GM12878 (cell line): ENCODE data around the gene AMOTL1. TPM values are rescaled to one million over a fixed set of nuclear protein-coding genes. Genes with fewer than 3 reads are reported as not detected.

ENCODE experiments used
- ATAC-seq: fragments of 200-7000 bp; cut with Tn5 transposase; 3 replicates; pipeline ENCODE4 v1.9.1; 2020; ENCODE audit warnings: mild to moderate bottlenecking, moderate library complexity
- BruUV-seq: library from RNA; stranded (reverse); fragments of 400-500 nt; replicated peaks from 2 replicates; lab custom pipeline; 2021; lab: Mats Ljungman, UMichigan
- CTCF ChIA-PET: fragments of 300-600 bp; sonication (Branson Sonifier 250); formaldehyde crosslinking; extraction: SDS; loops from one replicate; lab custom pipeline; 2021; ENCODE audit warnings: inconsistent platforms; lab: Yijun Ruan, JAX
- POLR2A ChIA-PET: fragments of 350-600 bp; formaldehyde crosslinking; extraction: SDS; loops from one replicate; lab custom pipeline; 2021; ENCODE audit warnings: inconsistent platforms; lab: Charles Lee
- RAD21 ChIA-PET: fragments of 300-600 bp; sonication (Branson Sonifier 250); formaldehyde crosslinking; loops from one replicate; lab custom pipeline; 2023; ENCODE audit warnings: antibody characterized with exemption; ENCODE audit not compliant: unreplicated experiment; lab: Charles Lee
- SMC1A ChIA-PET: fragments of 300-600 bp; sonication (Branson Sonifier 250); formaldehyde crosslinking; loops from one replicate; lab custom pipeline; 2023; ENCODE audit not compliant: unreplicated experiment, uncharacterized antibody; lab: Charles Lee
- DNase-seq: peaks from one replicate; pipeline ENCODE4 v3.0.0-alpha.2; 2011; ENCODE audit warnings: low read depth, low spot score
- FAIRE-seq: peaks from 3 replicates; lab custom pipeline; 2011; peaks lifted over from hg19 to GRCh38; lab: Jason Lieb, UNC
- H2AFZ ChIP-seq: 2 replicates; pipeline ENCODE4 v1.6.0; 2011; ENCODE audit warnings: low read depth, low read length, control low read depth; ENCODE audit not compliant: control insufficient read depth
- H3K27ac ChIP-seq: 2 replicates; pipeline ENCODE4 v1.5.1; 2011; ENCODE audit warnings: control low read depth; ENCODE audit not compliant: control insufficient read depth, insufficient read depth
- H3K27me3 ChIP-seq, 2 experiments: replicated peaks in 1 of 2; 2 replicates each; pipeline versions ENCODE4 v1.6.0 to v1.6.1; 2011; ENCODE audit warnings: low read length in 1 of 2; ENCODE audit not compliant: control insufficient read depth in 2 of 2, insufficient read depth in 2 of 2
- H3K36me3 ChIP-seq, 2 experiments: 2 replicates each; pipeline ENCODE4 v1.5.1; 2011; ENCODE audit warnings: low read length in 1 of 2; ENCODE audit not compliant: control insufficient read depth in 2 of 2, insufficient read depth in 2 of 2
- H3K4me1 ChIP-seq: 2 replicates; pipeline ENCODE4 v1.6.1; 2011; ENCODE audit warnings: mild to moderate bottlenecking, low read length, moderate library complexity, mixed read lengths; ENCODE audit not compliant: control insufficient read depth, insufficient read depth
- H3K4me2 ChIP-seq: 2 replicates; pipeline ENCODE4 v1.6.0; 2011; ENCODE audit warnings: control low read depth; ENCODE audit not compliant: control insufficient read depth, insufficient read depth
- H3K4me3 ChIP-seq: fragments of 200-600 bp; sonication (generic); 2 replicates; pipeline ENCODE4 v1.5.1; 2016
- H3K79me2 ChIP-seq: 2 replicates; pipeline ENCODE4 v1.6.0; 2011; ENCODE audit warnings: low read length; ENCODE audit not compliant: control insufficient read depth, insufficient read depth
- H3K9ac ChIP-seq: 2 replicates; pipeline ENCODE4 v1.8.0; 2011; ENCODE audit warnings: low read length, control low read depth, mixed read lengths; ENCODE audit not compliant: control insufficient read depth, insufficient read depth
- H3K9me3 ChIP-seq: replicated peaks from 3 replicates; pipeline ENCODE4 v1.5.1; 2011; ENCODE audit warnings: mild to moderate bottlenecking, low read length; ENCODE audit not compliant: control insufficient read depth, insufficient read depth
- H4K20me1 ChIP-seq: 2 replicates; pipeline ENCODE4 v1.6.0; 2011; ENCODE audit not compliant: control insufficient read depth, insufficient read depth
- ETV6 ChIP-seq, 2 experiments: fragments of 450-650 bp in 1 of 2; IDR thresholded peaks in 1 of 2; conservative IDR thresholded peaks in 1 of 2; 2 replicates each; pipeline ENCODE4 v1.6.1; 2014; ENCODE audit warnings: antibody characterized with exemption in 1 of 2, borderline replicate concordance in 1 of 2, low read depth in 1 of 2, mild to moderate bottlenecking in 1 of 2, moderate library complexity in 1 of 2
- FOXK2 ChIP-seq: fragments of 450-650 bp; IDR thresholded peaks from 2 replicates; pipeline ENCODE4 v1.6.1; 2017; ENCODE audit warnings: mild to moderate bottlenecking, moderate library complexity
- PAX8 ChIP-seq: fragments of 450-650 bp; IDR thresholded peaks from 2 replicates; pipeline ENCODE4 v1.6.1; 2017; ENCODE audit warnings: mild to moderate bottlenecking, moderate library complexity
- RCOR1 ChIP-seq: conservative IDR thresholded peaks from 2 replicates; pipeline ENCODE4 v1.6.1; 2012; ENCODE audit warnings: low read depth, low read length, improper control_type of control experiment
- WGBS: methylation state at CpG from one replicate; pipeline ENCODE4 v1.1.6; 2016; ENCODE audit warnings: low lambda C conversion rate; ENCODE audit not compliant: insufficient replicate concordance, insufficient coverage; ENCODE audit errors: missing lambda C conversion rate; 5-methylcytosine and 5-hydroxymethylcytosine counted together
- in situ Hi-C: fragments of 300-500 bp; cut with MboI; formaldehyde crosslinking; loops from 9 replicates; pipeline ENCODE4 v1.14.3; 2018; ENCODE audit warnings: mixed read lengths
- intact Hi-C: fragments of 100-400 bp; cut with micrococcal nuclease; formaldehyde crosslinking; loops from one replicate; pipeline ENCODE4 v1.14.2; 2022; ENCODE audit not compliant: unreplicated experiment
- polyA plus RNA-seq, 11 experiments: library from polyadenylated mRNA; depleted of rRNA in 4 of 11; unstranded in 6 of 11; stranded (reverse) in 5 of 11; fragments of >200 nt; fragmentation: Nextera tagmentation in 4 of 11; fragmentation: Illumina TruSeq in 1 of 11; extraction: Ambion mirVana in 4 of 11; extraction: Trizol in 1 of 11; gene quantifications; 1 replicate in 1 of 11; 2 replicates in 10 of 11; pipeline versions ENCODE4 v1.2.1 to v1.2.3, GENCODE V29; 2011 to 2016; ENCODE audit warnings: inconsistent platforms in 2 of 11, missing spikeins in 2 of 11, low read depth in 1 of 11
- total RNA-seq, 4 experiments: library from RNA; depleted of rRNA in 3 of 4; stranded (reverse); fragments of >200 nt in 3 of 4; fragmentation: Illumina TruSeq in 1 of 4; extraction: Trizol in 1 of 4; gene quantifications; 2 replicates each; pipeline versions ENCODE4 v1.2.1 to v1.2.3, GENCODE V29; 2013 to 2021
- TF ChIP-seq, protein P1 (sequence below): fragments of 450-650 bp; IDR thresholded peaks from 2 replicates; pipeline ENCODE4 v1.6.1; 2017; ENCODE audit warnings: borderline replicate concordance
- TF ChIP-seq, protein P2 (sequence below): IDR thresholded peaks from 2 replicates; pipeline ENCODE4 v1.6.1; 2011; ENCODE audit warnings: low read depth, low read length, improper control_type of control experiment, borderline replicate concordance

The AMOTL1 gene
- total and polyA plus RNA-seq, 10 of the 15 experiments (the other 5 are each of a cell fraction or from before 2014, with no cell fraction given) = under 0.01 to 0.41 (median 0.01) TPM; not detected in 7

GRCh38 chr11:94834911-94835593 lies 66.9 kb downstream of the AMOTL1 start:
- ChIA-PET SMC1A (interaction anchor here (1.1 kb wide), 1 partner anchor 31 kb away, joined by 3 read pairs; no protein-coding TSS in a partner anchor), CTCF (interaction anchor here (1.2 to 1.8 kb wide), 3 partner anchors 10 to 63 kb away, joined by 3 to 5 read pairs (median 3); no protein-coding TSS in a partner anchor)
- TF ChIP-seq ETV6 (conservative IDR thresholded peaks at IDR 0.05 in 1 of 2, IDR thresholded peaks at IDR 0.05 in 1 of 2; ENCODE audit: borderline replicate concordance in 1 of 2, low read depth in 1 of 2) (no peak), FOXK2 (no peak), PAX8 (no peak), RCOR1 (no peak)
- TF ChIP-seq, protein P1, sequence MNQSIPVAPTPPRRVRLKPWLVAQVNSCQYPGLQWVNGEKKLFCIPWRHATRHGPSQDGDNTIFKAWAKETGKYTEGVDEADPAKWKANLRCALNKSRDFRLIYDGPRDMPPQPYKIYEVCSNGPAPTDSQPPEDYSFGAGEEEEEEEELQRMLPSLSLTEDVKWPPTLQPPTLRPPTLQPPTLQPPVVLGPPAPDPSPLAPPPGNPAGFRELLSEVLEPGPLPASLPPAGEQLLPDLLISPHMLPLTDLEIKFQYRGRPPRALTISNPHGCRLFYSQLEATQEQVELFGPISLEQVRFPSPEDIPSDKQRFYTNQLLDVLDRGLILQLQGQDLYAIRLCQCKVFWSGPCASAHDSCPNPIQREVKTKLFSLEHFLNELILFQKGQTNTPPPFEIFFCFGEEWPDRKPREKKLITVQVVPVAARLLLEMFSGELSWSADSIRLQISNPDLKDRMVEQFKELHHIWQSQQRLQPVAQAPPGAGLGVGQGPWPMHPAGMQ = no peak
- TF ChIP-seq, protein P2, sequence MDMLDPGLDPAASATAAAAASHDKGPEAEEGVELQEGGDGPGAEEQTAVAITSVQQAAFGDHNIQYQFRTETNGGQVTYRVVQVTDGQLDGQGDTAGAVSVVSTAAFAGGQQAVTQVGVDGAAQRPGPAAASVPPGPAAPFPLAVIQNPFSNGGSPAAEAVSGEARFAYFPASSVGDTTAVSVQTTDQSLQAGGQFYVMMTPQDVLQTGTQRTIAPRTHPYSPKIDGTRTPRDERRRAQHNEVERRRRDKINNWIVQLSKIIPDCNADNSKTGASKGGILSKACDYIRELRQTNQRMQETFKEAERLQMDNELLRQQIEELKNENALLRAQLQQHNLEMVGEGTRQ = no peak

More at GRCh38 chr11:94834911-94835593, 66.9 kb downstream of the AMOTL1 start:
- no peak overlapping the region for H3K9ac ChIP-seq
- H3K4me1 ChIP-seq = no peaks in the 10 kb centered on the region
- in situ Hi-C loops (no loop called here), intact Hi-C loops (no loop called here)
- H3K4me2 ChIP-seq = no peak overlapping the region
- DNase-seq = no peak
- no peak for ATAC-seq
- ChIA-PET POLR2A (no interaction called here), RAD21 (no interaction called here)
- no peaks in the 10 kb centered on the region for H3K9me3 ChIP-seq
- H3K79me2 ChIP-seq = no peaks in the 10 kb centered on the region
- no TSS peak for BruUV-seq
- FAIRE-seq = no peak
- 69% methylated on average over 4 of the region's 4 CpGs for WGBS
- no peaks in the 10 kb centered on the region for H4K20me1 ChIP-seq
- H3K36me3 ChIP-seq = no peaks in the 10 kb centered on the region
- no peak overlapping the region for H2AFZ ChIP-seq
- H3K4me3 ChIP-seq = no peak overlapping the region
- no peak overlapping the region for H3K27ac ChIP-seq
- peaks cover 0 to 2% of the 10 kb centered on the region in 2 experiments; a peak in 3 of 4 replicates for H3K27me3 ChIP-seq
